IMR-90 (cell line): ENCODE results near the gene CLASP1. TPM values are rescaled to one million over a fixed set of nuclear protein-coding genes. Genes with fewer than 3 reads are reported as not detected.

Experiments
- ATAC-seq: fragments of 200-7000 bp; cut with Tn5 transposase; 2 replicates; pipeline ENCODE4 v1.9.1; 2020; ENCODE audit warnings: low read depth, mild to moderate bottlenecking, moderate library complexity
- BruUV-seq: library from RNA; stranded (reverse); fragments of 400-500 nt; replicated peaks from 2 replicates; lab custom pipeline; 2021; lab: Mats Ljungman, UMichigan
- CTCF ChIA-PET: fragments of 300-600 bp; formaldehyde crosslinking; extraction: SDS; loops from one replicate; lab custom pipeline; 2021; ENCODE audit warnings: antibody characterized with exemption; lab: Yijun Ruan, JAX
- POLR2A ChIA-PET: fragments of 300-600 bp; sonication (Branson Sonifier 250); formaldehyde crosslinking; loops from one replicate; lab custom pipeline; 2022; ENCODE audit warnings: antibody characterized with exemption; ENCODE audit not compliant: unreplicated experiment; lab: Charles Lee
- DNase-seq: peaks from one replicate; pipeline ENCODE4 v3.0.0; 2013
- H2AFZ ChIP-seq: replicated peaks from 2 replicates; pipeline ENCODE3; 2013; ENCODE audit warnings: low read length, mild to moderate bottlenecking; ENCODE audit not compliant: poor library complexity
- H2AK5ac ChIP-seq: 2 replicates; pipeline ENCODE4 v1.6.1; 2013; ENCODE audit warnings: low read depth, low read length, inconsistent platforms
- H2AK9ac ChIP-seq: replicated peaks from 2 replicates; pipeline ENCODE3; 2013; ENCODE audit warnings: mild to moderate bottlenecking, low read depth, low read length, moderate library complexity; ENCODE audit not compliant: poor library complexity
- H2BK120ac ChIP-seq: 2 replicates; pipeline ENCODE4 v1.6.1; 2013; ENCODE audit warnings: low read depth, low read length, inconsistent platforms
- H2BK15ac ChIP-seq: 3 replicates; pipeline ENCODE4 v1.6.1; 2013; ENCODE audit warnings: low read depth, low read length, inconsistent platforms
- H2BK20ac ChIP-seq: 2 replicates; pipeline ENCODE4 v1.6.1; 2013; ENCODE audit warnings: low read depth, mild to moderate bottlenecking, inconsistent platforms, low read length, moderate library complexity
- H2BK5ac ChIP-seq: 2 replicates; pipeline ENCODE4 v1.6.1; 2013; ENCODE audit warnings: mild to moderate bottlenecking, low read depth, low read length, inconsistent platforms; ENCODE audit not compliant: poor library complexity, severe bottlenecking
- H3K14ac ChIP-seq: replicated peaks from 2 replicates; pipeline ENCODE4 v1.6.1; 2013; ENCODE audit warnings: low read depth, low read length, inconsistent platforms
- H3K18ac ChIP-seq: 2 replicates; pipeline ENCODE4 v1.6.1; 2013; ENCODE audit warnings: low read depth, low read length, control low read depth
- H3K23ac ChIP-seq: 2 replicates; pipeline ENCODE4 v1.6.1; 2013; ENCODE audit warnings: low read depth, low read length, inconsistent platforms
- H3K27ac ChIP-seq: 2 replicates; pipeline ENCODE4 v1.5.1; 2013; ENCODE audit warnings: mild to moderate bottlenecking, control low read depth, low read length; ENCODE audit not compliant: insufficient read depth
- H3K27me3 ChIP-seq: 2 replicates; pipeline ENCODE4 v1.6.1; 2013; ENCODE audit warnings: low read length; ENCODE audit not compliant: control insufficient read depth, insufficient read depth
- H3K36me3 ChIP-seq: 2 replicates; pipeline ENCODE4 v1.6.1; 2013; ENCODE audit warnings: low read length, mixed read lengths; ENCODE audit not compliant: control insufficient read depth, insufficient read depth
- H3K4ac ChIP-seq: 2 replicates; pipeline ENCODE4 v1.6.1; 2013; ENCODE audit warnings: low read depth, low read length, inconsistent platforms
- H3K4me1 ChIP-seq: 2 replicates; pipeline ENCODE4 v1.6.1; 2013; ENCODE audit warnings: low read length, mixed read lengths; ENCODE audit not compliant: control insufficient read depth, insufficient read depth
- H3K4me2 ChIP-seq: 2 replicates; pipeline ENCODE4 v1.6.1; 2013; ENCODE audit warnings: low read depth, mild to moderate bottlenecking, control low read depth, low read length, moderate library complexity
- H3K4me3 ChIP-seq: 2 replicates; pipeline ENCODE4 v1.5.1; 2013; ENCODE audit warnings: low read depth, mild to moderate bottlenecking, control low read depth, low read length, moderate library complexity; ENCODE audit not compliant: insufficient read depth
- H3K56ac ChIP-seq: 2 replicates; pipeline ENCODE4 v1.6.1; 2013; ENCODE audit warnings: low read length, inconsistent platforms; ENCODE audit not compliant: insufficient read depth; ENCODE audit errors: extremely low read depth
- H3K79me1 ChIP-seq, 2 experiments: 2 replicates each; pipeline ENCODE4 v1.6.1; 2013; ENCODE audit warnings: low read length in 2 of 2, inconsistent platforms in 1 of 2, low read depth in 1 of 2
- H3K9ac ChIP-seq: 2 replicates; pipeline ENCODE4 v1.6.1; 2013; ENCODE audit warnings: low read depth, low read length, control low read depth
- H3K9me1 ChIP-seq: 2 replicates; pipeline ENCODE4 v1.6.1; 2013; ENCODE audit warnings: low read length, inconsistent platforms; ENCODE audit not compliant: insufficient read depth
- H3K9me3 ChIP-seq: 2 replicates; pipeline ENCODE4 v1.6.1; 2013; ENCODE audit warnings: low read length; ENCODE audit not compliant: control insufficient read depth, insufficient read depth
- H4K20me1 ChIP-seq: 2 replicates; pipeline ENCODE4 v1.6.1; 2013; ENCODE audit warnings: low read length, inconsistent platforms; ENCODE audit not compliant: insufficient read depth
- H4K5ac ChIP-seq: 2 replicates; pipeline ENCODE4 v1.6.1; 2013; ENCODE audit warnings: mild to moderate bottlenecking, low read depth, low read length, control low read depth
- H4K8ac ChIP-seq, 2 experiments: 2 replicates each; pipeline ENCODE4 v1.6.1; 2013; ENCODE audit warnings: low read depth in 2 of 2, low read length in 2 of 2, control low read depth in 1 of 2, inconsistent platforms in 1 of 2
- H4K91ac ChIP-seq: 2 replicates; pipeline ENCODE4 v1.6.1; 2013; ENCODE audit warnings: low read depth, low read length, inconsistent platforms; ENCODE audit not compliant: insufficient read depth
- BHLHE40 ChIP-seq: fragments of 150-350 bp; IDR thresholded peaks from 2 replicates; pipeline ENCODE4 v1.6.1; 2016; ENCODE audit warnings: mild to moderate bottlenecking, low read depth, low read length
- CEBPB ChIP-seq: IDR thresholded peaks from 2 replicates; pipeline ENCODE4 v1.6.1; 2012; ENCODE audit warnings: low read depth, low read length, improper control_type of control experiment
- CHD1 ChIP-seq: IDR thresholded peaks from 2 replicates; pipeline ENCODE4 v1.6.1; 2012; ENCODE audit warnings: low read depth, low read length, improper control_type of control experiment
- FOS ChIP-seq: fragments of 150-350 bp; IDR thresholded peaks from 2 replicates; pipeline ENCODE4 v1.6.1; 2016; ENCODE audit warnings: low read depth, low read length
- MAFK ChIP-seq: IDR thresholded peaks from 2 replicates; pipeline ENCODE4 v1.6.1; 2012; ENCODE audit warnings: low read depth, low read length, improper control_type of control experiment
- MAZ ChIP-seq: IDR thresholded peaks from 2 replicates; pipeline ENCODE4 v1.6.1; 2012; ENCODE audit warnings: low read depth, mild to moderate bottlenecking, low read length, improper control_type of control experiment, moderate library complexity, borderline replicate concordance
- MXI1 ChIP-seq: IDR thresholded peaks from 2 replicates; pipeline ENCODE4 v1.6.1; 2012; ENCODE audit warnings: low read depth, mild to moderate bottlenecking, low read length, moderate library complexity, borderline replicate concordance
- NFE2L2 ChIP-seq: fragments of 150-350 bp; IDR thresholded peaks from 2 replicates; pipeline ENCODE4 v1.6.1; 2016; ENCODE audit warnings: low read depth, mild to moderate bottlenecking, low read length
- POLR2A ChIP-seq: IDR thresholded peaks from 2 replicates; pipeline ENCODE4 v1.6.1; 2012; ENCODE audit warnings: mild to moderate bottlenecking, low read depth, low read length
- RAD21 ChIP-seq: IDR thresholded peaks from 2 replicates; pipeline ENCODE4 v1.6.1; 2012; ENCODE audit warnings: low read length, improper control_type of control experiment
- RCOR1 ChIP-seq: IDR thresholded peaks from 2 replicates; pipeline ENCODE4 v1.6.1; 2012; ENCODE audit warnings: mild to moderate bottlenecking, low read length, improper control_type of control experiment; ENCODE audit not compliant: insufficient replicate concordance
- RFX5 ChIP-seq: IDR thresholded peaks from 2 replicates; pipeline ENCODE4 v1.8.0; 2012; ENCODE audit warnings: low read depth, mild to moderate bottlenecking, low read length, moderate library complexity
- SMC3 ChIP-seq: fragments of 150-350 bp; IDR thresholded peaks from 2 replicates; pipeline ENCODE4 v1.6.1; 2016; ENCODE audit warnings: low read depth, mild to moderate bottlenecking, antibody characterized with exemption, low read length, moderate library complexity
- dilution Hi-C: fragments of 300-500 bp; cut with HindIII; formaldehyde crosslinking; loops from one replicate; pipeline ENCODE4 v1.14.3; 2018; ENCODE audit warnings: low sequenced_read_pairs; ENCODE audit not compliant: unreplicated experiment
- in situ Hi-C: fragments of 300-500 bp; cut with MboI; formaldehyde crosslinking; loops from 3 replicates; pipeline ENCODE4 v1.14.3; 2019; ENCODE audit warnings: low sequenced_read_pairs, inconsistent platforms, mixed read lengths
- intact Hi-C: fragments of 100-400 bp; cut with micrococcal nuclease; formaldehyde crosslinking; loops from 2 replicates; pipeline ENCODE4 v1.10.0; 2022
- polyA plus RNA-seq, 3 experiments: library from polyadenylated mRNA; depleted of rRNA; stranded (reverse); fragments of >200 nt; gene quantifications; 2 replicates each; pipeline ENCODE4 v1.2.3, GENCODE V29; 2012; ENCODE audit warnings: low replicate concordance in 1 of 3
- total RNA-seq: library from RNA; depleted of rRNA; stranded (reverse); fragments of >200 nt; gene quantifications from 2 replicates; pipeline ENCODE4 v1.2.3, GENCODE V29; 2012
- TF ChIP-seq, protein P1 (sequence below): conservative IDR thresholded peaks from 2 replicates; pipeline ENCODE4 v1.5.1; 2012; ENCODE audit warnings: mild to moderate bottlenecking, low read depth, low read length, improper control_type of control experiment
- TF ChIP-seq, protein P2 (sequence below): fragments of 150-350 bp; IDR thresholded peaks from 2 replicates; pipeline ENCODE4 v1.6.1; 2017; ENCODE audit warnings: mild to moderate bottlenecking, antibody characterized with exemption, low read length, low read depth
- TF ChIP-seq, protein P3 (sequence below): fragments of 150-350 bp; IDR thresholded peaks from 2 replicates; pipeline ENCODE4 v1.6.1; 2016; ENCODE audit warnings: low read depth, mild to moderate bottlenecking, low read length, moderate library complexity, borderline replicate concordance

CLASP1 gene
- total and polyA plus RNA-seq, 2 of the 4 experiments (the other 2 are of a cell fraction) = 12.3 to 33.7 TPM

DNA sequence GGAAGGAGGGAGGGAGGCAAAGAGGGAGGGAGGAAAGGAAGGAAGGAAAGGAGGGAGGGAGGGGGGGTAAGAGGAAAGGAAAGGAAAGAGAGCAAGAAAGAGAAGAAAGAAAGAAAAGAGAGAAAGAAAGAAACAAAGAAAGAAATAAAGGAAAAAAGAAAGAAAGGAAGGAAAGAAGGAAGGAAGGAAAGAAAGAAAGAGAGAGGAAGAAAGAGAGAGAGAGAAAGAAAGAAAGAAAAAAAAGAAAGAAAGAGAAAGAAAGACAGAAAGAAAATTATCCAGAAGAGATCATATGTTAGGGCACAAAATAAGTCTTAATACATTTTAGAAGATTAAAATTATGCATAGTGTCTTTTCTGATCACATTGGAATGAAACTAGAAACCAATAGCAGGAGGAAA is 339.9 kb downstream of the CLASP1 start:
- no peak overlapping the region for H4K8ac ChIP-seq
- intact Hi-C loops (no loop called here), in situ Hi-C loops (no loop called here), dilution Hi-C loops (no loop called here)
- no peaks in the 10 kb centered on the region for H3K36me3 ChIP-seq
- CTCF ChIA-PET = no interaction called here
- no peaks in the 10 kb centered on the region for H3K9me1 ChIP-seq
- no peak overlapping the region for H2AK5ac ChIP-seq
- POLR2A ChIA-PET = no interaction called here
- no peak overlapping the region for H3K9ac ChIP-seq
- H3K9me3 ChIP-seq = no peaks in the 10 kb centered on the region
- H3K56ac ChIP-seq = no peak overlapping the region
- no peak overlapping the region for H3K4ac ChIP-seq
- H4K91ac ChIP-seq = no peak overlapping the region
- no peak overlapping the region for H2BK20ac ChIP-seq
- H3K23ac ChIP-seq = no peak overlapping the region
- no peak overlapping the region for H2BK5ac ChIP-seq
- no peak overlapping the region for H2BK120ac ChIP-seq
- no peak overlapping the region for H3K27ac ChIP-seq
- DNase-seq (no peak), ATAC-seq (no peak)
- no peaks in the 10 kb centered on the region for H3K4me1 ChIP-seq
- no peak overlapping the region for H3K14ac ChIP-seq
- H3K4me2 ChIP-seq = no peak overlapping the region
- no peaks in the 10 kb centered on the region for H3K79me1 ChIP-seq
- no TSS peak for BruUV-seq
- H4K20me1 ChIP-seq = no peaks in the 10 kb centered on the region
- no peak overlapping the region for H2AFZ ChIP-seq
- TF ChIP-seq BHLHE40 = no peak
- no peak for TF ChIP-seq POLR2A
- TF ChIP-seq, protein P1, sequence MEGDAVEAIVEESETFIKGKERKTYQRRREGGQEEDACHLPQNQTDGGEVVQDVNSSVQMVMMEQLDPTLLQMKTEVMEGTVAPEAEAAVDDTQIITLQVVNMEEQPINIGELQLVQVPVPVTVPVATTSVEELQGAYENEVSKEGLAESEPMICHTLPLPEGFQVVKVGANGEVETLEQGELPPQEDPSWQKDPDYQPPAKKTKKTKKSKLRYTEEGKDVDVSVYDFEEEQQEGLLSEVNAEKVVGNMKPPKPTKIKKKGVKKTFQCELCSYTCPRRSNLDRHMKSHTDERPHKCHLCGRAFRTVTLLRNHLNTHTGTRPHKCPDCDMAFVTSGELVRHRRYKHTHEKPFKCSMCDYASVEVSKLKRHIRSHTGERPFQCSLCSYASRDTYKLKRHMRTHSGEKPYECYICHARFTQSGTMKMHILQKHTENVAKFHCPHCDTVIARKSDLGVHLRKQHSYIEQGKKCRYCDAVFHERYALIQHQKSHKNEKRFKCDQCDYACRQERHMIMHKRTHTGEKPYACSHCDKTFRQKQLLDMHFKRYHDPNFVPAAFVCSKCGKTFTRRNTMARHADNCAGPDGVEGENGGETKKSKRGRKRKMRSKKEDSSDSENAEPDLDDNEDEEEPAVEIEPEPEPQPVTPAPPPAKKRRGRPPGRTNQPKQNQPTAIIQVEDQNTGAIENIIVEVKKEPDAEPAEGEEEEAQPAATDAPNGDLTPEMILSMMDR = no peak
- TF ChIP-seq RAD21 = no peak
- TF ChIP-seq FOS = no peak
- TF ChIP-seq, protein P2, sequence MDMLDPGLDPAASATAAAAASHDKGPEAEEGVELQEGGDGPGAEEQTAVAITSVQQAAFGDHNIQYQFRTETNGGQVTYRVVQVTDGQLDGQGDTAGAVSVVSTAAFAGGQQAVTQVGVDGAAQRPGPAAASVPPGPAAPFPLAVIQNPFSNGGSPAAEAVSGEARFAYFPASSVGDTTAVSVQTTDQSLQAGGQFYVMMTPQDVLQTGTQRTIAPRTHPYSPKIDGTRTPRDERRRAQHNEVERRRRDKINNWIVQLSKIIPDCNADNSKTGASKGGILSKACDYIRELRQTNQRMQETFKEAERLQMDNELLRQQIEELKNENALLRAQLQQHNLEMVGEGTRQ = no peak
- no peak for TF ChIP-seq CHD1
- no peak for TF ChIP-seq RCOR1
- no peak for TF ChIP-seq CEBPB
- TF ChIP-seq MXI1 = no peak
- TF ChIP-seq MAZ = no peak
- TF ChIP-seq RFX5 = no peak
- no peak for TF ChIP-seq NFE2L2
- TF ChIP-seq, protein P3, sequence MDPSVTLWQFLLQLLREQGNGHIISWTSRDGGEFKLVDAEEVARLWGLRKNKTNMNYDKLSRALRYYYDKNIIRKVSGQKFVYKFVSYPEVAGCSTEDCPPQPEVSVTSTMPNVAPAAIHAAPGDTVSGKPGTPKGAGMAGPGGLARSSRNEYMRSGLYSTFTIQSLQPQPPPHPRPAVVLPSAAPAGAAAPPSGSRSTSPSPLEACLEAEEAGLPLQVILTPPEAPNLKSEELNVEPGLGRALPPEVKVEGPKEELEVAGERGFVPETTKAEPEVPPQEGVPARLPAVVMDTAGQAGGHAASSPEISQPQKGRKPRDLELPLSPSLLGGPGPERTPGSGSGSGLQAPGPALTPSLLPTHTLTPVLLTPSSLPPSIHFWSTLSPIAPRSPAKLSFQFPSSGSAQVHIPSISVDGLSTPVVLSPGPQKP = no peak
- no peak for TF ChIP-seq SMC3
- TF ChIP-seq MAFK = no peak
- H3K27me3 ChIP-seq = peaks cover 15% of the 10 kb centered on the region
- no peak overlapping the region for H3K4me3 ChIP-seq
- no peak overlapping the region for H2AK9ac ChIP-seq
- no peak overlapping the region for H3K18ac ChIP-seq
- H4K5ac ChIP-seq = no peak overlapping the region
- no peak overlapping the region for H2BK15ac ChIP-seq
